ENCODE results near the gene DECR2.
"Not testable (repeated sequence)": the region's sequence is repeated elsewhere in the genome, so short reads cannot be mapped to it uniquely, and the experiment has no call there.

DECR2 gene

DNA sequence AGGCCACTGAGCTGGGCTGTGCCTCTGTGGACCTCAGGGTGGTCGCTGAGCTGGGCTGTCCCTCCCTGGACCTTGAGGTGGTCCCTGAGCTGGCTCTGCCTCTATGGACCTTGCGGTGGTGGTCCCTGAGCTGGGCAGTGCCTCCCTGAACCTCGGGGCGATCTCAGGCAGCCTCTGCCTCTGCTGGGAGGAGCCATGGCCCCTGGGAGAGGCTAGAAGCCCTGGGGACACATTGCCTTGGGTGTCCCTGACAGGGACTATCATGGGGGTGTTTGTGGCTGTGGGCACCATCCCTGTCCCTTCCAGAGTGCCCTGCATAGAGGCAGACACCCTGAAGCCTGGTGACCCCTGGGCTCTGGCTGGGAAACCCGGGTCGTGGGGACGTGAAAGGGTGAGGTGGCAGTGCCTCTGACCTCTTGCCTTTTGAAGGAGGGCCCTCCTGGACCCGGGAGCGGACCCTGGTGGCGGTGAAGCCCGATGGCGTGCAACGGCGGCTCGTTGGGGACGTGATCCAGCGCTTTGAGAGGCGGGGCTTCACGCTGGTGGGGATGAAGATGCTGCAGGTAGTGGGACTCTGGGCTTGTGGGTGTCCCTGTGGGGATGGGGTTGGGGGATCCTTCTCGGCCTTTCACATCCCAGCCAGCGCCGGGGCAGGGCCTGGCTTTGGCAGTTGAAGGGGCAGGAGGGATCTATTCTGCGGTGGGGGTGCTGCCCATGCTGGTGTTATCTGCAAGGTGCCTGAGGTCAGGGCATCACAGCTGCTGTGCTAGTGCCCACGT is 2.9 kb upstream of the DECR2 start:
- DNase-seq, result no peak

DNA sequence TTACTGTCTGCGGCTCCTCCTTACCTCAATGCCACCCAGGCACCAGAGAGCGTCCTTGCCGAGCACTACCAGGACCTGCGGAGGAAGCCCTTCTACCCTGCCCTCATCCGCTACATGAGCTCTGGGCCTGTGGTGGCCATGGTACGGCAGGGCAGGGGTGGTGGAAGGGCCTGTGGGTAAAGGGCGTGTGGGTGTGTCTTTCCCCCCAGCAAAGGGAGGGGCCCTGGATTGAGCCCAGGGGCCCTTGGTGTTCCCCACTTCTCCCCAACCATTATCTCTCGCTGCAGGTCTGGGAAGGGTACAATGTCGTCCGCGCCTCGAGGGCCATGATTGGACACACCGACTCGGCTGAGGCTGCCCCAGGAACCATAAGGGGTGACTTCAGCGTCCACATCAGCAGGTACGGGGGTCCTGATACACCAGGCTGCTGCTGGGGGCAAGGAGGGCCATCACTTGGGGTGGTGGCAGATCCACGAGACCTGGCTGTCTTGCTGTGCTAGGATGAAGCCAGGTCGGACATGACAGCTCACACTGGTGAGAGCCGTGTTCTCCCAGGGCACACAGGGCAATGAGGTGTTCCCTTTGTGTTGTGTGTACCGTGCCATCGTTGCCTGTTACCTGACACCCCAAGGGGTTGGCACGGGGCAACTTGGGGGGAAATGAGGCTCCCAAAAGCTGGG is 2.2 kb upstream of the DECR2 start:
- DNase-seq, result no peak

DNA sequence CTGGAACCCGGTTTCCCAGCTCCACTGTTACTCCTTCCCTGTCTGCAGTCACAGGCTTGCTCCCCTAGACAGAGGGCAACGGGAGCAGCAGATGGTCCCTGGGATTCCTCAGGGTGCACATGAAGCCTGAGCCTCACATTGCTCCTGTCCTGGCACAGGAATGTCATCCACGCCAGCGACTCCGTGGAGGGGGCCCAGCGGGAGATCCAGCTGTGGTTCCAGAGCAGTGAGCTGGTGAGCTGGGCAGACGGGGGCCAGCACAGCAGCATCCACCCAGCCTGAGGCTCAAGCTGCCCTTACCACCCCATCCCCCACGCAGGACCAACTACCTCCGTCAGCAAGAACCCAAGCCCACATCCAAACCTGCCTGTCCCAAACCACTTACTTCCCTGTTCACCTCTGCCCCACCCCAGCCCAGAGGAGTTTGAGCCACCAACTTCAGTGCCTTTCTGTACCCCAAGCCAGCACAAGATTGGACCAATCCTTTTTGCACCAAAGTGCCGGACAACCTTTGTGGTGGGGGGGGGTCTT is 1.6 kb upstream of the DECR2 start:
- DNase-seq, result no peak

DNA sequence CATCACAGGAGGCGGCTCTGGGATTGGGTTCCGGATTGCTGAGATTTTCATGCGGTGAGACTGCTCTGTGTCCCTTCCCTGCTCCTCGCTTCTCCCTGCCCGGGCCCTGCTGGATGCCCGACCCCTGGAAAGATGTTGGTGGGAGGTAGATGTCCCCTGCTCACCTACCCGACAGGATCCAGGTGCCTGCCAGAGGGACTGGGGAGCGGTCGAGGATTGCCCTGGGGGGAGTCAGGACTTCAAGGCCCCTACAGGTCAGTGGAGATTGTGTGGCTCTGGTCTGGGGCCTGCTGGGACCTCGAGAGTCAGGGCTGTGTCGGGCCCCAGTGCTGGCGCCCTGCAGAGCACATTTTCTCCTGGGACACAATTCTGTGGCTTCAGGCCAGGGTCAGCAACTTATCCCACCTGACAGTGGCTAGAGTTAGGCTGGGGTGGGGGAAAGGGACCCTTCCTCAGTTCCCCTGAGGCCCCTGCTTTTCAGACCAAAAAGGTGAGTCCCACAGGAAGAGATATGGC is 3.3 kb downstream of the DECR2 start:
- DNase-seq, result no peak

DNA sequence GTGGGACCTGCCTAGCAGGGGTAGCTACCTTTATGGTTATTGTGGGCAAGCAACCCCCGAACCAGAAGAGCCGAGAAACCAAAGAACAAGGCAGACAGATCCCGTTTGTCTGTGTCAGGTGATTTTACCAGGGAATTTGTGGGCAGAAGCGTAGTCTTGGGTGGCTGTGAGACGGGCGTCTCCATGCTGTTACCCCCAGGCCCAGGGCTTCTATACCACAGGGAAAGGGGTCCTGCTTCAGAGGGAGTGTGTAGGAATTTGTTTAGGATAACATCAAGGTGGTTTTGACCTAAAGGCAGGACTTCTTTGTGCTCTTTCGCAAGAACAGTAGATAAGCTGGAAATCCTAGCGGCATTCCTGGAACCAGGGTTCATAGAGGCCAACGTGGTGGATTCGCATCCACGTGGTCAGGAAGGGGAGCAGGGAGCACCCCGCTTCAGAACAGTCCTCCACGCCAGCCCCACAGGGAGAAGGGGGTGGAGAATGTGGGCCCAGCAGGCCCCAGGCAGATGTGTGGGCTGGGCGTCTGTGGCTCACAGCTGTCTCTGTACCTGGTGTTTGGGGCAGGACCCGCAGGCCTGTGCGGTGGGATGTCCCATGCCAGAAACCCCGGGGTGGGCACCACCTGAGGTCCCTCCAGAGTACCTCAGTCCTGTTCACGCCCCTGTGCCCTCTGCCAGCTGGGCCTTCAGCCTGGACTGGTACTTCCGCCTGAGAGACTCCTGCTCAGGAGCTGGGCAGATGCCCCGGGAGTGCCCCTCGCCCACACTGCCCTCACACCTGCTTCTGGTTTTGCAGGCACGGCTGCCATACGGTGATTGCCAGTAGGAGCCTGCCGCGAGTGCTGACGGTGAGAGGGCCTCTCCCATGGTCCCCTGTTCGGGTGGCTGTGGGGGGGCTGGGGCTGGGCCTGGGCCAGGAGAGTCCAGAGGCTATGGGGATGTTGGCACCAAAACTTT is 4.1 kb downstream of the DECR2 start:
- DNase-seq, result no peak

DNA sequence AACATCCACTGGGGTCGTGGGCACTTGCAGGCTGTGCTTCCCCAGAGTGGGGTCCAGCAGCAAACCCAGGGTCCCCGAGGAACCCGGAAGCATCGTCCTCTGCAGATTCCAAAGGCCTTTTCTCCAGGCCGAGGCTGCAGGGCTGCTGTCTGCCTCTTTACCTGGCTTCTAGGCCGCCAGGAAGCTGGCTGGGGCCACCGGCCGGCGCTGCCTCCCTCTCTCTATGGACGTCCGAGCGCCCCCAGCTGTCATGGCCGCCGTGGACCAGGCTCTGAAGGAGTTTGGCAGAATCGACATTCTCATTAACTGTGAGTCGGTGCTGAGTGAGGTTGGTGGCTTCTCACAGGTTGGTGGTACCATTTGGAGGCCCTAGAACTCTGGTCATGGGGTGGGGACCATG is 5.6 kb downstream of the DECR2 start:
- DNase-seq, result no peak

DNA sequence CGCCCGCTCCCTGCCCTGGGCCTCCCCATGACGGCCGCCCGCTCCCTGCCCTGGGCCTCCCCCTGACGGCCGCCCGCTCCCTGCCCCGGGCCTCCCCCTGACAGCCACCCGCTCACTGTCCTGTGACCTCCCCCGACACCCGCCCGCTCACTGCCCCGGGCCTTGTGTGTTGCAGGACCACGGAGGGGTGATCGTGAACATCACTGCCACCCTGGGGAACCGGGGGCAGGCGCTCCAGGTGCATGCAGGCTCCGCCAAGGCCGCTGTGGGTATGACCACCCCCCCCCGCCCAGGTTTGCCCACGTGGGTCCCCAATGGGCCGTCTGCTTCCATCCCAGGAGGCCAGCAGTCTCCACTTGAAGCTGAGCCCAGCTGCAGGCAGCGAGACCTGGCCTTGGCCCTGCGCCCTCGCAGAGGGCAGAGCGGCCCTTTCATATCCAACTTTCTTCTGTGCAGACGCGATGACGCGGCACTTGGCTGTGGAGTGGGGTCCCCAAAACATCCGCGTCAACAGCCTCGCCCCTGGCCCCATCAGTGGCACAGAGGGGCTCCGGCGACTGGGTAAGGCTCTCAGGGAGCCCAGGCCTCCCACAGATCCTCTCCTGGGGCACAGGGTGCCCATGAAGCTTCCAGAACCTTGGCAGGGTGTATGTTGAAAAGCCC is 9.0 kb downstream of the DECR2 start:
- DNase-seq, result no peak

DNA sequence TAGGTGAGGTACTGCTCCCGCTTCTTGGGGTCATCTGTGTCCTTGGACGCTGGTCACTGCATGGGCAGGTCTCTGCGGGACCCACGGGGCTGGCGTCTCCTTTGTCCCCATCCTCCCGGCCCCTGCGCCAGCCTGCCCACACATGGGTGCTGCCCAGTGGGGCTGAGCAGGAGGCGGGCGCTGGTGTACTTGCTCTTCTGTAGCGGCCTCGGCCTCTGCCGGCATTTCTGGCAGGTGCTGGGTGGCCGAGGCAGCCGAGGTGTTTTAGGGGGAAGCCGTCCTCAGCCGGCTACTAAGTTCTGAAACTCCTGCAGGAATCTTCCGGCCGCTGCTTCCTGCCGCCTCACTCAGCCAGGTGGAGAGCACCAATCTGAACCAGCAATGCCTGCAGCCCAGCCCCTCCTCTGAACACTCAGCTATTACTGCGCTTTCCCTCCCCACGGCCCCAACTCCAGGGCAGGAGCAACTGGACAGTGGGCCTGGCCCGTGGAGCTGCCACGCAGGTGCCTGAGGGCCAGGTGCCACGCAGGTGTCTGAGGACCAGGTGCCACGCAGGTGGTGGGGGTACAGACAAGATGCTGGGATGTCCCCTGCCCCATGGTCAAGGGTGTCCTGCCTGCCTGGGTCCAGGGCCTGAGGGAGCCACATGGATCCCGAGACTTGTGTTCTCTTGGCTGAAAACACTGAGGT is 10.0 kb downstream of the DECR2 start:
- no peak for DNase-seq

DNA sequence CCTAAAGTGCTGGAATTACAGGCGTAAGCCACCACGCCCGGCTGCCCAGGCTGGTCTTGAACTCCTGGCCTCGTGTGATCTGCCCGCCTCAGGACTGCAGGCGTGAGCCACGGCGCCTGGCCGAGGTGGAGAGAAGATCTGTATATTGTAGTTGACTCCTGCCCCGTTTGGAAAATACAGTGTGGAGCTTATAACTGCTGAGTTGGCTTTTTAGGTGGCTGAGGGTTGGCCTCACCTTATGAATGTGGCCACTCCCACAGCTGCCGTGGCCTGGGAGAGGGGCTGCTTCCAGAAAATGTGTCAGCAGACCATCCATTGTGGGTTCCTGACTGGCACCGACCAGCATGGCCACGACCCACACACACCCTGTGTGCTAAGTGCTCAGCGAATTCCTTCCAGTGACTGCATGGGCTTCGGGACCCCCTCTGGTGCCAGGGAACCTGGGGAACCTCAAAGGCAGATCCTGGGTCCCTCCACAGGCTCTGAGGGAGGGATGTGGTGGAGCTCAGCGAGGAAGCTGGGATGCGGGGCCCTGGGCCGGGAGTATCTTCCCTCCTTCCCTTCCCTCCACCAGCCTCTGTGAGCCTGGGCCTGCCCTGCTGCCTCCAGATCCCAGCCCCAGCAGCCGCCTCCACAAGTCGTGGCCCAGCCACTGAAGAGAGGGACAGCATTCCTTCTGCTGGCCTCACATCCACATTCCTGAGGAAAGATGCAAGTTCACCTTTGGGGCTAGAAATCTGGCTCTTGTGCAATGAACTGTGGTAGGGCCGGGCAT is 12.9 kb downstream of the DECR2 start:
- no peak for DNase-seq

DNA sequence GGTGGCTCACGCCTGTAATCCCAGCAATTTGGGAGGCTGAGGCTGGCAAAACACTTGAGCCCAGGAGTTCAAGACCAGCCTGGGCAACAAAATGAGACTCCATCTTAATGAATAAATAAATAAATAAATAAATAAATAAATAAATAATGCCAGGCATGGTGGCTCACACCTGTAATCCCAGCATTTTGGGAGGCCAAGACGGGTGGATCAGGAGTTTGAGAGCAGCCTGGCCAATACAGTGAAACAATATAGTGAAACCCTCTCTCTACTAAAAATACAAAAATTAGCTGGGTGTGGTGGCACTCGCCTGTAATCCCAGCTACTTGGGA is 13.4 kb downstream of the DECR2 start:
- DNase-seq, result not testable (repeated sequence)

DNA sequence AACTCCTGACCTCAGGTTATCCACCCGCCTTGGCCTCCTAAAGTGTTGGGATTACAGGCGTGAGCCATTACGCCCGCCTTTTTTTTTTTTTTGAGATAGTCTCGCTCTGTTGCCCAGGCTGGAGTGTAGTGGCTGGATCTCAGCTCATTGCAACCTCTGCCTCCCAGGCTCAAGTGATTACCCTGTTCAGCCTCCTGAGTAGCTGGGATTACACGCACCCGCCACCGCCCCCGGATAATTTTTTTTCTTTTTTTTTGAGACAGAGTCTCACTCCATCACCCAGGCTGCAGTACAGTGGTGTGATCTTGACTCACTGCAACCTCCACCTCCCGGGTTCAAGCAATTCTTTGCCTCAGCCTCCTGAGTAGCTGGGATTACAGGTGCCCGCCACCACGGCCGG is 20.5 kb downstream of the DECR2 start:
- DNase-seq, result not testable (repeated sequence)

DNA sequence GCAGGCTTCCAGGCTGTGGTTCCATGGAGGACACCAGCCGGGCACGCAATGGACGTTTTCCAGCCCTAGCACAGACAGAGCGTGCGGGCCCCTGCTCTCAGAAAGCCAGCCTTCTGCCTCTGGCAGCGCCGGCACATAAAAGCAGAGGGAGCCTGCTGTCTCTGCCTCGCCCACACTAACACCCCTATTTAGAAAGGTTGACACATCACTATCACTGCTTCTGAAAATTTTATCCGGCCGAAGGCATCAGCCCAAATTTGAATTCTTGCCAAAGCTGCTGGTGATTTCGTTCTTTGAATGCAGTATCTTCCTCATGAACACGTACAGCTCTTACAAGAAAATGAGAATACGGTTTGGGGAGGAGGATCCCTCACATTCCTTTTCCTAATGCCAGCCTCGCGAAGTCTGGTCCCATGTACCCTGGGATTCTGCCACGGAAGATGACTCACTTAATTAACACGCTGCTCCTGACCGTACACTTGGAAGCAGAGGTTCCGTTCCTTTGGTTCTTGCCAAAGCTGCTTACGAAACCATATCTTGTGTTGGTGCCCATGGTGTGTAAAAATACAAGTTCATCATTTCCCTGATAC is 22.4 kb downstream of the DECR2 start:
- DNase-seq, result no peak

DNA sequence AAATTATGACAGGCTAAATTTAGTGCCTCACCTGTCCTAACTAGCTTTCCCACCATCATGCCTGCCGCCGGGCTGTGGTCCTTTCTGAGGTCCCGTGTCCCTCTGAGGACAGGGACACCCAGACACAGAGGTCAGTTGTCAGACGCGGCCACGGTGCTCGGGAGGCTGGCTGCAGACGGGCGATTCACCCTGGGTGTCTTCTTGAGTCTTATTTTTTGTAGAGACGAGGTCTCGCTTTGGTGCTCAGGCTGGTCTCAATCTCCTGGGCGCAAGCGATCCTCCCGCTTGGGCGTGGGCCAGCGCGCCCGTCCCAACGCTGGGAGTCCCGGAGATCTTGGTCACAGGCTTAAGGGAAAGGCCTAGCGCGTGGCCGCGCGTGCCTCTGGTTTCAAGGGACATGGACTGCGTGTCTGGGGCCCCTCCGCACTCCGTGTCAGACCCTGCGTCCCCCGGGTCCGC is 23.0 kb downstream of the DECR2 start:
- no peak for DNase-seq

DNA sequence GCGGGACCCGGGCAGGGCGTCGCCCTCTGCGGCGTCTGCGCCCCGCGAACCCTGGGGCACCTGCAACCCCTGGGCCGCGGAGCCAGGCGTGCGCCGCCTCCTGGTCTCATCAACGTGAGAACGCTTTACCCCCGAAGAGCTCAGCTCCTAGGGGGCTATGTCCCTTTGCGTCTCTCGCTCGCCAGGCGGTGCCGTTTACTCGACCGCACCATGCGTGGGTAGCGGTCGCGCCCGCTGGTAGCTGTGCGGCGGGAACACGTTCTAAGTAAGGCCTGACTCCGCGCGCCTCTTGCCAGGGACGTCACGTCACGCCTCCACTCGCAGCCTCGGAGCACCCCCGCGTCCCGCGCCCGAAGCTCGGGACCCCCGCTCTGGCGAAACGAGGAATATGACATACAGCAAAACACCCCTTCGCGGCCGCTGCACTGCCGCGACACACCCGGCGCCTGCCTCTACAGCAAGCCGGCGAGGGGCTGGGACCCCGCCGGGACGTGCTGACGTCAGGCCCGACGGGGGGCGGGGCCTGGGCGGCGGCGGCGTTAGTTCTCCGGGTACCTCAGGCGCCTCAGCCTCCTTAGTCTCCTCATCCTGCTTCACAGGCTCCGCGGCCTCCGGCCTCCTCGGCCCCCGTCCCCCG is 23.5 kb downstream of the DECR2 start, which contains the start of gene RAB11FIP3:
Gene RAB11FIP3 (plus strand): TSS at position 568 of the 637 bp plus-strand sequence. CDS start 358 bp downstream, outside the sequence.
- DNase-seq, result peak; percentile 96

DNA sequence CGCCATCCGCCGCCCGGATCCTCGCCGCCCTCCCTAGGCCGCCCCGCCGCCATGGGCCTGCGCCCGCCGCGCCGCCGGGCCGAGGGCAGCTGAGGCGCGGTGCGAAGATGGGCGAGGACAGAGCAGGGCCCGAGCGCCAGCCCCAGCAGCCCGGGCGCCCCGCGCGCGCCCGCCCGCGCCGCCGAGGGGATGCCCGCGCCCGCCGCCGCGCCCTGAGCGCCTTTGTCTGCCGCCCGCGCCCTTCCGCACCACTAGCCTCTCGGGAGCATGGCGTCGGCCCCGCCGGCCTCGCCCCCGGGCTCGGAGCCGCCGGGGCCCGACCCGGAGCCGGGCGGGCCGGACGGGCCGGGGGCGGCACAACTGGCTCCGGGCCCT is 24.0 kb downstream of the DECR2 start:
- no peak for DNase-seq

DNA sequence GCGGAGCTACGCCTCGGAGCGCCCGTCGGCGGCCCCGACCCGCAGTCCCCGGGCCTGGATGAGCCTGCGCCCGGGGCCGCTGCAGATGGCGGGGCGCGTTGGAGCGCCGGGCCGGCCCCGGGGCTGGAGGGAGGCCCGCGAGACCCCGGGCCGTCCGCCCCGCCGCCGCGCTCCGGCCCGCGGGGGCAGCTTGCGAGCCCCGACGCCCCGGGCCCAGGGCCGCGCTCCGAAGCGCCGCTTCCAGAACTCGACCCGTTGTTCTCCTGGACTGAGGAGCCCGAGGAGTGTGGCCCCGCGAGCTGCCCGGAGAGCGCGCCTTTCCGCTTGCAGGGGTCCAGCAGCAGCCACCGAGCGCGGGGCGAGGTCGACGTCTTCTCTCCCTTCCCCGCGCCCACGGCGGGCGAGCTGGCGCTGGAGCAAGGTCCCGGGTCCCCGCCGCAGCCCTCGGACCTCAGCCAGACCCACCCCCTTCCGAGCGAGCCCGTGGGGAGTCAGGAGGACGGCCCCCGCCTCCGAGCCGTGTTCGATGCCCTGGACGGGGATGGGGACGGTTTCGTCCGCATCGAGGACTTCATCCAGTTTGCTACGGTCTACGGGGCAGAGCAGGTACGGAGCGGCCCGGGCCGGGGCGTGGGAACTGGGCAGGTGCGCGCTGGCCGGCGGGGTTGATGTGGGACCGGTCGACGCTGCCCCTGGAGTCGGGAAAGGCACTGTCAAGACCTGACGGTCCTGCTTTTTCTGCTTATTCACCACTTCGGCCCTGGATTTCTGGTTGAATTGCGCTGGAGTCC is 24.6 kb downstream of the DECR2 start:
- DNase-seq, result peak; percentile 63

DNA sequence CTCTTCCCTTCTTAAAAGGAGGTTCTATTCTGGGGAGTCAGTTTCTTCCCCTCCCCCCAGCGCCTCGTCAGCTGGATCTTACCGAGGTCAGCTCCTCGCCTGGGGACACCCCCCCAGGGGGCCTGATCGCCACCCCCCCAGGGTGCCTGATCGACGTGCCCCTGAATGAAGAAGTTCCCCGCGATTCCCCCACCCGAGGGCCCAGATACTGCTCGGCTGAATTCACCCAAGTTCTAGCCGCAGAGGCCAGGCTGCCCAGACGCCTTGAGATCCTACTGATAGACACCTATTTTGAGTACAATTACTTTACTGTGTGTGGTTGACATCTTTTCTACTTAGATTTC is 25.2 kb downstream of the DECR2 start:
- no peak for DNase-seq

DNA sequence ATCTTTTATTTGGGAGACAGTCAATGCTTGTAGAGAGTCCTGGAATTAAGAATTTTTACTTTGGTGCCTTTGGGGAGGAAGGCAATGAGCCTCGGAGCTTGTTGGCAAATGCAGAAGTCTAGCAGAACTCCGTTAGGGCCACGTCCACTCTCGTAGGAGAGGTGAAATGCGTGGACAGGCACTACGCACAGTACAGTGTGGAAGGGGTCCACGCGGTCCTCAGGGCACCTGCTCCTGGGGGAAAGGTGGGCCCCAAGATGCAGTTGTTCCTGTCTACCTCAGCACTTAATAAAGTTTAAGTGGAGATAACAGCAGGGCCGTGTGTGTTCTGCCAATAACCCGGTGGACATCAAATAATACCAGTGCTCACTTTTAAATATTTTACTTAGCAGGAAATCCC is 25.6 kb downstream of the DECR2 start:
- no peak for DNase-seq

DNA sequence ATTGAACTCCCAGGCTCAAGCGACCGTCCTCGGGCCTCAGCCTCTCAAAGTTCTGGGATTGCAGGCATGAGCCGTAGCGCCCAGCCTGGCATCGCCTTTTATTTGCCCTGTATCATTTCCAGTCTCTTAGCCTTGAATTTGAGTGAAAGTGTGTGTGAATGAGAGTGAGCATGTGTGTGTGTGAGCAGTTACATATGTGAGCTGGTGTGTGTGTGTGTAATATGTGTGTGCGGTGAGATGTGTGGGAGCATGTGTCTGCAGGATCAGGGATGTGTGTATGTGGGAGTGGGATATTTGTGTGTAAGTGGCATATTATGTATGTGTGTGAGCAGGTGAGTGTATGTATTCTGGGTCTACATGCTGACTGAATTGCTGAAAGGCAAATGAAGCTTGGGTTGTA is 29.2 kb downstream of the DECR2 start:
- DNase-seq, result no peak
